GM10248 (cell line): Measurements from ENCODE around the gene CACNA1E.

ENCODE experiments used
- CTCF ChIA-PET: fragments of 300-600 bp; sonication (Branson Sonifier 250); formaldehyde crosslinking; extraction: SDS; loops from one replicate; lab custom pipeline; 2021; ENCODE audit warnings: antibody characterized with exemption; lab: Yijun Ruan, JAX
- POLR2A ChIA-PET: fragments of 350-650 bp; sonication (Branson Sonifier 250); formaldehyde crosslinking; extraction: SDS; loops from one replicate; lab custom pipeline; 2020; ENCODE audit warnings: antibody characterized with exemption; lab: Yijun Ruan, JAX
- DNase-seq: peaks from one replicate; pipeline ENCODE4 v3.0.0; 2012; ENCODE audit errors: extremely low spot score
- TF ChIP-seq, protein P1 (sequence below): IDR thresholded peaks from 2 replicates; pipeline ENCODE4 v1.5.1; 2012; ENCODE audit warnings: mild to moderate bottlenecking, low read depth; ENCODE audit errors: extremely low read depth, missing control alignments, control extremely low read depth

Gene CACNA1E

GRCh38 chr1:181551249-181551648 lies 67.9 kb downstream of the CACNA1E start:
- POLR2A ChIA-PET = no interaction called here
- CTCF ChIA-PET = interaction anchor here (1.0 to 2.1 kb wide), 4 partner anchors 12 to 52 kb away, joined by 3 to 4 read pairs (median 3); no protein-coding TSS in a partner anchor
- TF ChIP-seq, protein P1, sequence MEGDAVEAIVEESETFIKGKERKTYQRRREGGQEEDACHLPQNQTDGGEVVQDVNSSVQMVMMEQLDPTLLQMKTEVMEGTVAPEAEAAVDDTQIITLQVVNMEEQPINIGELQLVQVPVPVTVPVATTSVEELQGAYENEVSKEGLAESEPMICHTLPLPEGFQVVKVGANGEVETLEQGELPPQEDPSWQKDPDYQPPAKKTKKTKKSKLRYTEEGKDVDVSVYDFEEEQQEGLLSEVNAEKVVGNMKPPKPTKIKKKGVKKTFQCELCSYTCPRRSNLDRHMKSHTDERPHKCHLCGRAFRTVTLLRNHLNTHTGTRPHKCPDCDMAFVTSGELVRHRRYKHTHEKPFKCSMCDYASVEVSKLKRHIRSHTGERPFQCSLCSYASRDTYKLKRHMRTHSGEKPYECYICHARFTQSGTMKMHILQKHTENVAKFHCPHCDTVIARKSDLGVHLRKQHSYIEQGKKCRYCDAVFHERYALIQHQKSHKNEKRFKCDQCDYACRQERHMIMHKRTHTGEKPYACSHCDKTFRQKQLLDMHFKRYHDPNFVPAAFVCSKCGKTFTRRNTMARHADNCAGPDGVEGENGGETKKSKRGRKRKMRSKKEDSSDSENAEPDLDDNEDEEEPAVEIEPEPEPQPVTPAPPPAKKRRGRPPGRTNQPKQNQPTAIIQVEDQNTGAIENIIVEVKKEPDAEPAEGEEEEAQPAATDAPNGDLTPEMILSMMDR = no peak
- DNase-seq = no peak

DNA sequence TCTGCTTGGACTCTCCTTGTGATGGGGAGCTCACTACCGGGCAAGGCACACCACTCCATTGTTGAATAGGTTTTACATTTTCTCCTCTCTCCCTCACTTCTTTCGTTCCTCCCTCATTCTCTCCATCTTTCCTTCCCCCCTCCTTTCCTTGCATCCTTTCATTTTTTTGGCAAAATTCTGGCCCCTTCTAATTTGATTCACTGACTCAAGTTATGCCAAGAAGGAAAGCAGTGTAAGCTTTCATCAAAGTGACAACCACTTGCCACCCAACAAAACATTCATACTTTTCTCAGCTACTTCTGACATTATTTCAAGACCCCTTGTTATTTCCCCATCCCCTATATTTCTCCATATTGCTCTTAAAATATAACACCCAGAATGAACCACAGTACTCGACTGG lies 68.4 kb downstream of the CACNA1E start:
- no peak for DNase-seq
- CTCF ChIA-PET = interaction anchor here (0.9 to 2.1 kb wide), 6 partner anchors 12 to 60 kb away, joined by 3 to 4 read pairs (median 3); no protein-coding TSS in a partner anchor
- TF ChIP-seq, protein P1 = no peak
- POLR2A ChIA-PET = interaction anchor here (0.7 kb wide), 1 partner anchor 15 kb away, joined by 3 read pairs; no protein-coding TSS in a partner anchor

DNA sequence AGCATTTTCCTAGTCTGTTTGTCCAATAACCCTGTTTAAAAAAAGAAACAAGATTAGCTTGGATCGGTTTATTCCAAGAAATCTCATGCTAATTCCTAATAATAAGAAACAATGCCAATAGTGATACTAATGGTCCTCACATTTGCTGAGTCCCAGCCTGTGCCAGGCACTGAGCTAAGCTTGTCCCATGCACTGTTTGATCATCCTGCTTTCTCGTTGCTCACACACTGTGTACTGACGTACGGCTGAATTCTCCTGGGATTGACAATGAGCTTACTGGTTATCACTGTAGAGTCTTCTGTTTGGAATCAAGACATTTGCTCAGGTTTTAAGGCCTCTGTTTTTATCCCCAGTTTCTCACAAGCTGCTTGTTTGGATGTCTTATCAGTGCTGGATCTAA lies 71.1 kb downstream of the CACNA1E start:
- no peak for DNase-seq
- ChIA-PET POLR2A (no interaction called here), CTCF (interaction anchor here (0.9 to 3.3 kb wide), 6 partner anchors 10 to 73 kb away, joined by 3 to 12 read pairs (median 3); no protein-coding TSS in a partner anchor)
- TF ChIP-seq, protein P1 = no peak

DNA sequence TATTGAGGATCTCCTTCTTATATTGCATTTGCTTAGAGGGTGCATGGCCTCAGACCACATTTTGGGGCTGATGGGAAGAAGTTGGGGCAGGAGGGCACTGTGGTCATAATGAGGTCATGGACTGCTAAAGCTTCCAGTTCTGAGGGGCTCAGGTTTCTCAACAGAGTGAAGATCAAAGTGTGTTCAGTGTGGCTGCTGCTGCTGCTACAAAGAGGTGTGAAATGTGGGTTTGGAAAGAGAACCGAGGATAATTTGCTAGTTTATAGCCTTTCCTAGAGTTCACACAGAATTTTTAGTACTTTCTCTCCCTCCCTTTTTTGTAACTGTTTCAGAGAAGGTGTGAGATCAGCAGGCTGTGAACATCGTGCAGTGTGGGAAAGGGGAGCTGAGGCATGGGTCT lies 73.3 kb downstream of the CACNA1E start:
- TF ChIP-seq, protein P1 = no peak
- POLR2A ChIA-PET = no interaction called here
- CTCF ChIA-PET = no interaction called here
- no peak for DNase-seq

- ChIA-PET POLR2A (interaction anchor here (0.6 kb wide), 1 partner anchor 249 kb away, joined by 4 read pairs; no protein-coding TSS in a partner anchor), CTCF (interaction anchor here (1.0 kb wide), 1 partner anchor 14 kb away, joined by 3 read pairs; no protein-coding TSS in a partner anchor)
- TF ChIP-seq, protein P1 = no peak
- no peak for DNase-seq
These were observed 74.0 kb downstream of the CACNA1E start for GRCh38 chr1:181557313-181557712.

DNA sequence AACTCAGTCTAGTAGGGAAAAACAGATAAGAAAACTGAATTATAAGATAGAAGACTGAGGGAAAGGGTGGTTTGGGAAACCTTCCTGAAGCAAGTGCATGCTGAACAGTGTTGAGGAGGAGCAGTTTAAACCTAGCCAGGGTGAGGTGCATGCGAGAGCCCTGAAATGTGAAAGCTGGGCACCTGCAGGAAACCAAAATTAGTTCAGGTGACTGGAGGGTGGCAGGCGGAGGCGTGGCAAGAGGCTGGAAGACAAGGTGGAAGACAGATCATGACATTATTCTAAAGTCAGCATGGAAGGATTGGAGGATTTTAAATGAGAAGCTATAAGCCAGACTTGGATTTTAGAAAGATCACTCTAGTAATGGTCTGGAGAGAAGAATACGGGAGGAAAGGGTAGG lies 75.1 kb downstream of the CACNA1E start:
- ChIA-PET POLR2A (no interaction called here), CTCF (interaction anchor here (2.8 kb wide), 1 partner anchor 10 kb away, joined by 9 read pairs; no protein-coding TSS in a partner anchor)
- TF ChIP-seq, protein P1 = no peak
- no peak for DNase-seq
